ENCODE data around the gene KRIT1. TPM values are rescaled to one million over a fixed set of nuclear protein-coding genes. Genes with fewer than 3 reads are reported as not detected.
"Not testable (repeated sequence)": the region's sequence is repeated elsewhere in the genome, so short reads cannot be mapped to it uniquely, and the experiment has no call there.

KRIT1 gene
- total and polyA plus RNA-seq, 2 donors (not counting 3 experiments of a cell fraction or from before 2014, with no cell fraction given) = 22.8 to 43.7 TPM

- CTCF ChIA-PET = interaction anchor here (1.2 kb wide), 1 partner anchor 9 kb away, joined by 6 read pairs; the partner anchor contains the start of genes ANKIB1 and KRIT1
- FAIRE-seq (no peak), DNase-seq (ENCODE audit: low read depth, low spot score) (no peak)
- H3K4me3 ChIP-seq (replicated peaks in 1 of 3; ENCODE audit: insufficient read depth in 1 of 3, low read depth in 1 of 3, low read length in 3 of 3) = no peak overlapping the region
- intact Hi-C loops (cut with micrococcal nuclease) = no loop called here
- H3K9ac ChIP-seq (replicated peaks; ENCODE audit: extremely low read depth, insufficient read depth, low read length) = no peak overlapping the region
- no peak for TF ChIP-seq POLR2A (IDR thresholded peaks at IDR 0.05; ENCODE audit: low read depth, low read length)
- no peak for TF ChIP-seq POLR2AphosphoS5 (IDR thresholded peaks at IDR 0.05; ENCODE audit: insufficient read depth, low read depth, low read length)
- TF ChIP-seq CTCF (IDR thresholded peaks at IDR 0.05; ENCODE audit: extremely low read depth in 1 of 2, insufficient read depth in 1 of 2, low read depth in 1 of 2, low read length in 2 of 2) = no peak
- TF ChIP-seq MYC (IDR thresholded peaks at IDR 0.05; ENCODE audit: low read depth, low read length) = no peak
- no peak for TF ChIP-seq EZH2 (IDR thresholded peaks at IDR 0.05; ENCODE audit: borderline replicate concordance, low read depth, low read length, severe bottlenecking)
- TF ChIP-seq FOS (IDR thresholded peaks at IDR 0.05; ENCODE audit: borderline replicate concordance, insufficient read depth, low read length) = no peak
- TF ChIP-seq JUN (IDR thresholded peaks at IDR 0.05; ENCODE audit: borderline replicate concordance, insufficient read depth, insufficient read length, low read depth) = no peak
- TF ChIP-seq MAX (IDR thresholded peaks at IDR 0.05; ENCODE audit: insufficient read depth, insufficient read length) = no peak
- TF ChIP-seq GATA2 (IDR thresholded peaks at IDR 0.05; ENCODE audit: insufficient read depth, insufficient read length, low read depth, low read length) = no peak
- BruUV-seq (replicated peaks) = no TSS peak
- no peak overlapping the region for H2AFZ ChIP-seq (ENCODE audit: low read depth, low read length)
- no peaks in the 10 kb centered on the region for H3K4me1 ChIP-seq (ENCODE audit: control insufficient read depth, extremely low read depth, insufficient read depth, low read length)
- POLR2A ChIA-PET = no interaction called here
- no peaks in the 10 kb centered on the region for H3K27me3 ChIP-seq (ENCODE audit: control insufficient read depth in 2 of 2, insufficient read depth in 2 of 2, low read length in 2 of 2)
- peaks cover 0 to 2% of the 10 kb centered on the region in 2 experiments for H3K36me3 ChIP-seq (ENCODE audit: control insufficient read depth in 2 of 2, extremely low read depth in 1 of 2, insufficient read depth in 2 of 2, low read length in 2 of 2)
- H4K20me1 ChIP-seq (replicated peaks; ENCODE audit: control insufficient read depth, extremely low read depth, insufficient read depth, low read length) = peaks cover 4% of the 10 kb centered on the region
- no peaks in the 10 kb centered on the region for H3K9me1 ChIP-seq (replicated peaks; ENCODE audit: control insufficient read depth, extremely low read depth, insufficient read depth, low read length)
- no peak overlapping the region for H3K27ac ChIP-seq (ENCODE audit: insufficient read depth, low read depth, low read length)
- no peaks in the 10 kb centered on the region for H3K9me3 ChIP-seq (replicated peaks; ENCODE audit: control insufficient read depth, insufficient read depth, low read length)
- dilution Hi-C loops (cut with MboI; ENCODE audit: extremely low pct_ligation_motif_present, low sequenced_read_pairs) = no loop called here
- peaks cover 79% of the 10 kb centered on the region for H3K79me2 ChIP-seq (ENCODE audit: control insufficient read depth, insufficient read depth, low read length)
- no peak overlapping the region for H3K4me2 ChIP-seq (ENCODE audit: insufficient read depth, low read length)
Measured at GRCh38 chr7:92255308-92255707, 9.6 kb upstream of the KRIT1 start.

- CTCF ChIA-PET; H3K4me3 ChIP-seq (replicated peaks in 1 of 3; ENCODE audit: insufficient read depth in 1 of 3, low read depth in 1 of 3, low read length in 3 of 3); DNase-seq (ENCODE audit: low read depth, low spot score); H3K4me2 ChIP-seq (ENCODE audit: insufficient read depth, low read length); H3K9me1 ChIP-seq (replicated peaks; ENCODE audit: control insufficient read depth, extremely low read depth, insufficient read depth, low read length); BruUV-seq (replicated peaks); H3K9ac ChIP-seq (replicated peaks; ENCODE audit: extremely low read depth, insufficient read depth, low read length); H3K27me3 ChIP-seq (ENCODE audit: control insufficient read depth in 2 of 2, insufficient read depth in 2 of 2, low read length in 2 of 2); H3K36me3 ChIP-seq (ENCODE audit: control insufficient read depth in 2 of 2, extremely low read depth in 1 of 2, insufficient read depth in 2 of 2, low read length in 2 of 2); H3K27ac ChIP-seq (ENCODE audit: insufficient read depth, low read depth, low read length); H4K20me1 ChIP-seq (replicated peaks; ENCODE audit: control insufficient read depth, extremely low read depth, insufficient read depth, low read length); POLR2A ChIA-PET; FAIRE-seq; intact Hi-C loops (cut with micrococcal nuclease); H3K4me1 ChIP-seq (ENCODE audit: control insufficient read depth, extremely low read depth, insufficient read depth, low read length); dilution Hi-C loops (cut with MboI; ENCODE audit: extremely low pct_ligation_motif_present, low sequenced_read_pairs); H2AFZ ChIP-seq (ENCODE audit: low read depth, low read length); H3K9me3 ChIP-seq (replicated peaks; ENCODE audit: control insufficient read depth, insufficient read depth, low read length): not testable (repeated sequence)
- peaks cover 74% of the 10 kb centered on the region for H3K79me2 ChIP-seq (ENCODE audit: control insufficient read depth, insufficient read depth, low read length)
Measured at GRCh38 chr7:92254800-92255199, 9.1 kb upstream of the KRIT1 start.
